Transverse colon (tissue), 4 donors: ENCODE measurements around the gene MC1R.

Experiments
- CTCF ChIP-seq, 5 experiments: fragments of 200-600 bp in 3 of 5; fragments of 450-650 bp in 2 of 5; sonication (generic) in 3 of 5; IDR thresholded peaks; 1 replicate in 2 of 5; 2 replicates in 3 of 5; pipeline ENCODE4 v1.5.1; 2016 to 2017; ENCODE audit warnings: antibody characterized with exemption in 5 of 5, inconsistent platforms in 3 of 5, mild to moderate bottlenecking in 2 of 5, moderate library complexity in 1 of 5
- EP300 ChIP-seq: sonication (generic); formaldehyde crosslinking; IDR thresholded peaks from one replicate; pipeline ENCODE4 v1.6.1; 2017; ENCODE audit warnings: antibody characterized with exemption, low read depth
- POLR2A ChIP-seq: fragments of 450-650 bp; IDR thresholded peaks from one replicate; pipeline ENCODE4 v1.6.1; 2016; ENCODE audit warnings: antibody characterized with exemption, mild to moderate bottlenecking, moderate library complexity
- POLR2AphosphoS5 ChIP-seq, 3 donors: sonication (generic); formaldehyde crosslinking; IDR thresholded peaks; one replicate each; pipeline ENCODE4 v1.6.1; 2016; ENCODE audit warnings: antibody characterized with exemption in 3 of 3

- TF ChIP-seq CTCF (IDR thresholded peaks at IDR 0.05): no peak
- no peak for TF ChIP-seq POLR2AphosphoS5 (IDR thresholded peaks at IDR 0.05)
- no peak for TF ChIP-seq POLR2A
- TF ChIP-seq EP300: no peak
Observed at GRCh38 chr16:89951509-89951908, 32.8 kb downstream of the MC1R start.
